Right lobe of liver (tissue), 4 donors: ENCODE results near the gene AP5B1.

Experiments used
- POLR2A ChIP-seq: fragments of 450-650 bp; IDR thresholded peaks from one replicate; pipeline ENCODE4 v1.6.1; 2017; ENCODE audit warnings: antibody characterized with exemption, mild to moderate bottlenecking
- TF ChIP-seq, protein P1 (sequence below), 4 donors: fragments of 200-600 bp in 3 of 4; fragments of 450-650 bp in 1 of 4; IDR thresholded peaks; one replicate each; pipeline versions ENCODE4 v1.5.1 to v1.8.0; 2016 to 2022; ENCODE audit warnings: antibody characterized with exemption in 4 of 4, mild to moderate bottlenecking in 2 of 4
- donor health status: DM: no; HTN: no; CAD: no.
- donor health status: DM: no; HTN: no; CAD: no.
- donor health status: DM: no; HTN: yes; CAD: no.

- TF ChIP-seq, protein P1, sequence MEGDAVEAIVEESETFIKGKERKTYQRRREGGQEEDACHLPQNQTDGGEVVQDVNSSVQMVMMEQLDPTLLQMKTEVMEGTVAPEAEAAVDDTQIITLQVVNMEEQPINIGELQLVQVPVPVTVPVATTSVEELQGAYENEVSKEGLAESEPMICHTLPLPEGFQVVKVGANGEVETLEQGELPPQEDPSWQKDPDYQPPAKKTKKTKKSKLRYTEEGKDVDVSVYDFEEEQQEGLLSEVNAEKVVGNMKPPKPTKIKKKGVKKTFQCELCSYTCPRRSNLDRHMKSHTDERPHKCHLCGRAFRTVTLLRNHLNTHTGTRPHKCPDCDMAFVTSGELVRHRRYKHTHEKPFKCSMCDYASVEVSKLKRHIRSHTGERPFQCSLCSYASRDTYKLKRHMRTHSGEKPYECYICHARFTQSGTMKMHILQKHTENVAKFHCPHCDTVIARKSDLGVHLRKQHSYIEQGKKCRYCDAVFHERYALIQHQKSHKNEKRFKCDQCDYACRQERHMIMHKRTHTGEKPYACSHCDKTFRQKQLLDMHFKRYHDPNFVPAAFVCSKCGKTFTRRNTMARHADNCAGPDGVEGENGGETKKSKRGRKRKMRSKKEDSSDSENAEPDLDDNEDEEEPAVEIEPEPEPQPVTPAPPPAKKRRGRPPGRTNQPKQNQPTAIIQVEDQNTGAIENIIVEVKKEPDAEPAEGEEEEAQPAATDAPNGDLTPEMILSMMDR (IDR thresholded peaks at IDR 0.05), result no peak
- TF ChIP-seq POLR2A, result no peak
These were observed 12.4 kb upstream of the AP5B1 start for GRCh38 chr11:65793144-65793581.
